GM18499 (cell line): ENCODE results near the gene RIN3.

Experiments
- ATAC-seq: cut with Tn5 transposase; IDR thresholded peaks from one replicate; pipeline ENCODE4 v1.9.1; 2021; ENCODE audit warnings: moderate number of reproducible peaks; ENCODE audit not compliant: insufficient read depth, unreplicated experiment

The RIN3 gene

DNA sequence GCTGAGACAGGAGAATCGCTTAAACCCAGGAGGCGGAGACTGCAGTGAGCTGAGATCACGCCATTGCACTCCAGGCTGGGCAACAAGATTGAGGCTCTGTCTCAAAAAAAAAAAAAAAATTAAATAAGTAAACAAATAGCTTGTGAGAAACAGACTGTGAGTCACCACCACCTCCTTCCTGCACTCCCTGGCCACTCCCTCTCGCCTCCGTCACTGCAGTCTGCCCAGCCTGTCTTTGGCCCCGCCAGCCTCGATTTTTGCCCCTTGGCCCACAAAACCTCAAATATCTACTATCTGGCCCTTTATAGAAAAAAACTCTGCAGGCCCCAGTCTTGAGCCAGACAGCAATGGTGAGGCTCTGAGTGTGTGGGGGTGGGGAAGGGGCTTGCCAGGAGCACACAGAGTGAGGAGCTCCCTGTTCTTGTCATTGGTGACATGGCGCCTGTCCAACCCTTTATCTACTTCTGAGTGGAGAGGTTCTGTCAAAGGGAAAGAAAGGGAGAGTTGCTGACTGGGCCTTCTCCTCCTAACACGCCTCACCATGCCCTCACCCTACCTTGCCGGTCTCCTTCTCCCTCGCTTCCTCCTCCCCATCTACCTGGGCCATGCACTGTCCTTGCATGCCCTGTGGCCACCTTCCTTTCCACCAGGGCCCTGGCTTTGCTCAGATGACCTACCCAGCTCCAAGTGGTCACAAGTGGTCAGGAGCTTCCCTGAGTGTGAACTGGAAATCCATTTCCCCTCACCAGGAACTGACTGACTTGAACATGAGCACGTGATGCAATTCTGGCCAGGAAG is 212.8 kb downstream of the RIN3 start:
- no peak for ATAC-seq

DNA sequence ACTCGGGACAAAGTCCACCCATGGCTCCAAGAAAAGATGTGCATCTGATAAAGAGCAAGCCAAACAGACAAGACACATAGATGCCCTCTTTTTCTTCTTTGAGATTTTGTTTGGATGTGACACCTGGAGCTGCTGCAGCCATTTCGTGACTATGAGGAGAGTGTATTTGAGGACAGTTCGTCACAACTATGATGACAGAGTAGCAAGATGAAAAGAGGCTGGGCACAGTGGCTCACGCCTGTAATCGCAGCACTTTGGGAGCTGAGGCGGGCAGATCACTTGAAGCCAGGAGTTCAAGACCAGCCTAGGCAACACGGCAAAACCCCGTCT is 213.3 kb downstream of the RIN3 start:
- ATAC-seq = no peak

- no peak for ATAC-seq
Observed at GRCh38 chr14:92728759-92729364, 215.3 kb downstream of the RIN3 start.

- no peak for ATAC-seq
Observed at GRCh38 chr14:92729634-92730358, 216.2 kb downstream of the RIN3 start.

DNA sequence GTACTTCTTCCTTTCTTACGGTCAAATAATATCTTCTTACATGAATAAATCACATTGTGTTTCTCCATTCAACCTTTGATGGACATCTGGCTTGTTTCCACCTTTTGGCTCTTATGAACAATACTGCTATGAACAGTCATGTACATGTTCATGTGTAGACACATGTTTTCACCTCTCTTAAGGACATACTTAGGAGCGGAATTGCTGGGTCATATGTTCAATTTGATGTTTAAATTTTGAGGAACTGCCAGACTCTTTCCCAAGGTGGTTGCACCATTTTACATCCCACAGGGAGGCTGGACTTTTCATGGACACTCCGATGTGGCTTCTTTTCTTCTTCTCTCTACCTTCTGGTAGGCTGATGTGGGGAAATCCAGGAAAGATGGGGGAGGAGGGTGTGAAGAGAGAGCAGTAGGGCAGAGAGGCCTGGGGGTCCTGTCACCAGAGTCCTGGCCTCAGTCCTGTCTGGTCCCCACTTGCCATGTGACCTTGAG is 218.1 kb downstream of the RIN3 start:
- ATAC-seq = no peak

- no peak for ATAC-seq
Observed at GRCh38 chr14:92733007-92733406, 219.4 kb downstream of the RIN3 start.

- no peak for ATAC-seq
Observed at GRCh38 chr14:92734618-92735017, 221.0 kb downstream of the RIN3 start.

DNA sequence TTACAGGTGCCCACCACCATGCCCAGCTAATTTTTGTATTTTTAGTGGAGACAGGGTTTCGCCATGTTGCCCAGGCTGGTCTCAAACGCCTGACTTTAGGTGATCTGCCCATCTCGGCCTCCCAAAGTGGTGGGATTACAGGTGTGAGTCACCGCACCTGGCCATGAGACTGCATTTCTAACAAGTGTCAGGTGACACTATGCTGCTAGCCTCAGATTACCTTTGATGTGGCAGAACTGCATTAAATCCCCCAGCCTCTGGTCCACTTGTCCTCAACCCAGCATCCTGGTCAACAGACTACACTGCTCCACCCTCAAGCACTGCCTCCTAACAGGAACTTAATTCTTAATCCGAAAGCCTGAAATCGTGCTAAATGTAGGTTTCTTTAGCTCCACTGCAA is 221.8 kb downstream of the RIN3 start:
- ATAC-seq = no peak

GRCh38 chr14:92737206-92737605 is 223.6 kb downstream of the RIN3 start:
- no peak for ATAC-seq

GRCh38 chr14:92737619-92738188 is 224.1 kb downstream of the RIN3 start:
- no peak for ATAC-seq
